Karpas-422 (cell line): Measurements from ENCODE around the gene PRPF38A. TPM values are rescaled to one million over a fixed set of nuclear protein-coding genes. Genes with fewer than 3 reads are reported as not detected.

Experiments used
- DNase-seq: peaks from one replicate; pipeline ENCODE4 v3.0.0-alpha.2; 2015
- H2AFZ ChIP-seq: fragments of 200-600 bp; sonication (generic); 2 replicates; pipeline ENCODE4 v1.6.1; 2014; ENCODE audit warnings: antibody characterized with exemption, low read length, mixed read lengths
- H3K27ac ChIP-seq: fragments of 200-600 bp; sonication (generic); 2 replicates; pipeline ENCODE4 v1.5.1; 2014; ENCODE audit warnings: mild to moderate bottlenecking, low read length, moderate library complexity
- H3K27me3 ChIP-seq: fragments of 200-600 bp; sonication (generic); 2 replicates; pipeline ENCODE4 v1.6.1; 2014; ENCODE audit warnings: low read length, mixed read lengths
- H3K36me3 ChIP-seq: fragments of 200-600 bp; sonication (generic); 2 replicates; pipeline ENCODE4 v1.6.1; 2014; ENCODE audit warnings: low read length, mixed read lengths; ENCODE audit not compliant: insufficient read depth
- H3K4me1 ChIP-seq: fragments of 200-600 bp; sonication (generic); 2 replicates; pipeline ENCODE4 v1.6.1; 2014; ENCODE audit warnings: mild to moderate bottlenecking, low read length, mixed read lengths
- H3K4me2 ChIP-seq: fragments of 200-600 bp; sonication (generic); 2 replicates; pipeline ENCODE4 v1.6.1; 2014; ENCODE audit warnings: low read length, low read depth, mild to moderate bottlenecking; ENCODE audit not compliant: poor library complexity, severe bottlenecking
- H3K4me3 ChIP-seq: fragments of 200-600 bp; sonication (generic); 2 replicates; pipeline ENCODE4 v1.5.1; 2014; ENCODE audit warnings: mild to moderate bottlenecking, antibody characterized with exemption, low read length, mixed read lengths
- H3K79me2 ChIP-seq: fragments of 200-600 bp; sonication (generic); 2 replicates; pipeline ENCODE4 v1.6.1; 2014; ENCODE audit warnings: mild to moderate bottlenecking, low read length, mixed read lengths
- H3K9ac ChIP-seq: fragments of 200-600 bp; sonication (generic); 2 replicates; pipeline ENCODE4 v1.6.0; 2014; ENCODE audit warnings: low read length
- H3K9me2 ChIP-seq: fragments of 200-600 bp; sonication (generic), shearing (Covaris generic); replicated peaks from 2 replicates; pipeline ENCODE4 v1.6.0; 2014; ENCODE audit warnings: mild to moderate bottlenecking, low read length, moderate library complexity; ENCODE audit not compliant: insufficient read depth
- H3K9me3 ChIP-seq: fragments of 300-700, 200-600 bp; sonication (generic); 2 replicates; pipeline ENCODE4 v1.6.1; 2014; ENCODE audit warnings: low read length, mixed read lengths
- H4K20me1 ChIP-seq: fragments of 200-600 bp; sonication (generic); 2 replicates; pipeline ENCODE4 v1.6.1; 2014; ENCODE audit warnings: mild to moderate bottlenecking, antibody characterized with exemption, low read length, low read depth; ENCODE audit not compliant: insufficient read depth
- total RNA-seq: library from RNA; depleted of rRNA; stranded (reverse); fragments of >200 nt; shearing (Covaris generic); gene quantifications from 2 replicates; pipeline ENCODE4 v1.2.3, GENCODE V29; 2014; ENCODE audit warnings: low replicate concordance

The PRPF38A gene
- total RNA-seq, 1 experiment from 2014 or later = 26.3 TPM

DNA sequence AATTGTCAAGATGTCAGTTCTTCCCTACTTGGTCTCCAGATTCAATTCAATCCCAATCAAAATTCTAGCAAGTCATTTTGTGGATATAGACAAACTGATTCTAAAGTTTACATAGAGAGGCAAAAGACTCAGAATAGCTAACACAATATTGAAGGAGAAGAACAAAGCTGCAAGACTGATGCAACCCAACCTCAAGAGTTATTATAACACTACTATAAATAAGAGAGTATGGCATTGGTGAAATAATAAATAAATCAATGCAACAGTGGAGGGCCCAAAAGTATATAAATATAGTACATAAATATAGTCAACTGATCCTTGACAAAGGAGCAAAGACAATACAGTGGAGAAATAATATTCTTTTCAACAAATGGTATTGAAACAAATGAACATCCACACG, 49.7 kb downstream of the PRPF38A start:
- Histone ChIP-seq H3K27me3 (no peaks in the 10 kb centered on the region), H3K36me3 (peaks cover 19% of the 10 kb centered on the region), H3K9me2 (no peaks in the 10 kb centered on the region), H4K20me1 (no peaks in the 10 kb centered on the region), H3K79me2 (peaks cover 31% of the 10 kb centered on the region), H3K4me1 (no peaks in the 10 kb centered on the region), H3K4me3 (no peak overlapping the region), H3K4me2 (no peak overlapping the region), H3K9me3 (no peaks in the 10 kb centered on the region), H3K27ac (no peak overlapping the region), H3K9ac (no peak overlapping the region), H2AFZ (no peak overlapping the region)
- no peak for DNase-seq

DNA sequence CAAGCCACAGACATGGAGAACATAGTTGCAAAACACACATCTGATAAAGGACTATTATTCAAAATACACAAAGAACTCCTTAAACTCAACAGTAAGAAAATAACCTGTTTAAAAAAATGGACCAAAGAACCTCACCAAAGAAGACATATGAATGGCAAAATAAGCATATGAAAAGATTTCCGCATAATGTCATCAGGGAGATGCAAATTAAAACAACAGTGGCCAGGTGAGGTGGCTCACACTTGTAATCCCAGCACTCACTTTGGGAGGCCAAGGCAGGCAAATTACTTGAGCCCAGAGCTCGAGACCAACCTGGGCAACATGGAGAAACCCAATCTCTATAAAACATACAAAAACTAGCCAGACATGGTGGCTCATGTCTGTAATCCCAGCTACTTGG, 50.4 kb downstream of the PRPF38A start:
- Histone ChIP-seq H3K4me2 (no peak overlapping the region), H3K9ac (no peak overlapping the region), H3K27me3 (no peaks in the 10 kb centered on the region), H3K79me2 (peaks cover 26% of the 10 kb centered on the region), H3K9me3 (no peaks in the 10 kb centered on the region), H3K9me2 (no peaks in the 10 kb centered on the region), H3K27ac (no peak overlapping the region), H4K20me1 (no peaks in the 10 kb centered on the region), H2AFZ (no peak overlapping the region), H3K4me3 (no peak overlapping the region), H3K36me3 (peaks cover 19% of the 10 kb centered on the region), H3K4me1 (no peaks in the 10 kb centered on the region)
- no peak for DNase-seq

GRCh38 chr1:52455686-52456085, 51.3 kb downstream of the PRPF38A start:
- Histone ChIP-seq H4K20me1 (no peaks in the 10 kb centered on the region), H2AFZ (no peak overlapping the region), H3K4me2 (no peak overlapping the region), H3K36me3 (peaks cover 19% of the 10 kb centered on the region), H3K4me1 (no peaks in the 10 kb centered on the region), H3K9me2 (no peaks in the 10 kb centered on the region), H3K9me3 (no peaks in the 10 kb centered on the region), H3K4me3 (no peak overlapping the region), H3K27me3 (no peaks in the 10 kb centered on the region), H3K9ac (no peak overlapping the region), H3K79me2 (peaks cover 20% of the 10 kb centered on the region), H3K27ac (no peak overlapping the region)
- DNase-seq = no peak

DNA sequence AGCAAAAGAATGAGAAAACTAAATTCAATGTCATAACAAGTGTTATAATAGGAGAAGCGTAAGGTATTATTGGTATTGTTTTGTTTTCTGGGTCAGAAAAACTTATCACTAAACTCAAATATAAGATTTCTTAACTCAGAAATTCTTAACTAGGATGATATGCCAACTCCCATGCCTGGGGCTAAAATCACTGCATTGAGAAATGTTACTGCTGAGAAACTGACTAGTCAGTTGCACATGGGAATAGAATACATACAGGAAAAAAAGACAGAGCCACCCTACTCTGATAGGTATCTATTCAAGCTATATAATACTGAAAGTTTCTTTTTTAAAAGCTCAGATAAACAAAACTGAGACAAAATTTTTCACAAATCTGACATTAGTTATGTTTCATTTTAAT, 56.3 kb downstream of the PRPF38A start:
- Histone ChIP-seq H3K9me2 (no peaks in the 10 kb centered on the region), H3K27ac (no peak overlapping the region), H3K9me3 (no peaks in the 10 kb centered on the region), H3K4me3 (no peak overlapping the region), H3K79me2 (peaks cover 17% of the 10 kb centered on the region), H3K36me3 (peaks cover 13% of the 10 kb centered on the region), H3K9ac (no peak overlapping the region), H3K27me3 (no peaks in the 10 kb centered on the region), H3K4me1 (no peaks in the 10 kb centered on the region), H3K4me2 (no peak overlapping the region), H2AFZ (no peak overlapping the region), H4K20me1 (no peaks in the 10 kb centered on the region)
- DNase-seq = no peak

DNA sequence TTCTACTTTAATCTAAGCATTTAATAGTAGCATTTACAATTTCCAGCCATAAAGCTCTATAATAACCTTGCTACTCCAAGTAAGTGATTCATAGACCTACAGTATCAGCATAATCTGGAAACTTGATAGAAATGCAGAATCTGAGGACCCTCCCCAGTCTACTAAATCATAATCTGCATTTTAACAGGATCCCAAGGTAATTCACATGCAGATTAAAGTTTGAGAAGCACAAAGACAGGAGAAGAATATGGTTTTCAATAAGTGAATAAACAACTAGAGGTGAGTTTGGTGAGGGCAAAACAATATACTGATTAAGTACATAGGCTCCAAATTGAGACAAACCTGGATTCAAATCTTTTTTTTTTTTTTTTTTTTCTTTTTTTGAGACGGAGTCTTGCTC, 57.4 kb downstream of the PRPF38A start:
- H3K9me3 ChIP-seq = no peaks in the 10 kb centered on the region
- no peaks in the 10 kb centered on the region for H3K9me2 ChIP-seq

GRCh38 chr1:52463891-52464290, 59.5 kb downstream of the PRPF38A start:
- Histone ChIP-seq H3K9me3 (no peaks in the 10 kb centered on the region), H3K9ac (no peak overlapping the region), H3K4me1 (no peaks in the 10 kb centered on the region), H3K36me3 (peaks cover 6% of the 10 kb centered on the region; the same call in 1 of the 2 replicates), H3K4me3 (no peak overlapping the region), H3K27me3 (no peaks in the 10 kb centered on the region), H4K20me1 (no peaks in the 10 kb centered on the region), H3K27ac (no peak overlapping the region), H3K9me2 (no peaks in the 10 kb centered on the region), H2AFZ (no peak overlapping the region), H3K79me2 (peaks cover 32% of the 10 kb centered on the region), H3K4me2 (no peak overlapping the region)
- DNase-seq = no peak

More for the DNA sequence above, 57.4 kb downstream of the PRPF38A start:
- H3K27ac ChIP-seq = no peak overlapping the region
- H3K9ac ChIP-seq = no peak overlapping the region
- no peak for DNase-seq
- H2AFZ ChIP-seq = no peak overlapping the region
- no peaks in the 10 kb centered on the region for H3K4me1 ChIP-seq
- no peaks in the 10 kb centered on the region for H3K27me3 ChIP-seq
- peaks cover 22% of the 10 kb centered on the region for H3K79me2 ChIP-seq
- H3K4me2 ChIP-seq = no peak overlapping the region
- H3K36me3 ChIP-seq = peaks cover 13% of the 10 kb centered on the region
- no peaks in the 10 kb centered on the region for H4K20me1 ChIP-seq
- no peak overlapping the region for H3K4me3 ChIP-seq

- no peak for DNase-seq
- H3K79me2 ChIP-seq = peaks cover 57% of the 10 kb centered on the region
- no peaks in the 10 kb centered on the region for H3K9me2 ChIP-seq
- no peak overlapping the region for H3K9ac ChIP-seq
- no peak overlapping the region for H3K4me2 ChIP-seq
- peaks cover 14% of the 10 kb centered on the region; the same call in 1 of the 2 replicates for H3K36me3 ChIP-seq
- no peak overlapping the region for H3K27ac ChIP-seq
- no peaks in the 10 kb centered on the region for H3K4me1 ChIP-seq
- no peaks in the 10 kb centered on the region for H3K9me3 ChIP-seq
- H4K20me1 ChIP-seq = no peaks in the 10 kb centered on the region
- H3K27me3 ChIP-seq = no peaks in the 10 kb centered on the region
- H3K4me3 ChIP-seq = no peak overlapping the region
- H2AFZ ChIP-seq = no peak overlapping the region
Measured at GRCh38 chr1:52469108-52469507, 64.7 kb downstream of the PRPF38A start.
